Kidney (tissue), 14 donors: ENCODE measurements around the gene FHIP2A. TPM values are rescaled to one million over a fixed set of nuclear protein-coding genes. Genes with fewer than 3 reads are reported as not detected.

ENCODE experiments used
- DNase-seq, 5 donors: peaks; one replicate each; pipeline ENCODE4 v3.0.0-alpha.2; 2013 to 2020
- FAIRE-seq: peaks from 2 replicates; lab custom pipeline; 2012; peaks lifted over from hg19 to GRCh38; lab: Jason Lieb, UNC
- H3K27ac ChIP-seq, 2 donors: one replicate each; pipeline ENCODE4 v1.7.0; 2013; ENCODE audit warnings: low read depth in 2 of 2, low read length in 2 of 2, inconsistent platforms in 1 of 2
- H3K27me3 ChIP-seq: one replicate; pipeline ENCODE4 v1.7.1; 2013; ENCODE audit warnings: low read length, inconsistent platforms; ENCODE audit not compliant: control insufficient read depth, insufficient read depth
- H3K36me3 ChIP-seq, 3 donors: one replicate each; pipeline versions ENCODE4 v1.7.0 to v1.7.1; 2013; ENCODE audit warnings: low read length in 3 of 3, control low read depth in 1 of 3, inconsistent platforms in 1 of 3; ENCODE audit not compliant: insufficient read depth in 3 of 3, control insufficient read depth in 2 of 3
- H3K4me1 ChIP-seq, 3 donors: one replicate each; pipeline versions ENCODE4 v1.7.0 to v1.7.1; 2013; ENCODE audit warnings: low read length in 3 of 3, inconsistent platforms in 1 of 3, low read depth in 1 of 3; ENCODE audit not compliant: control insufficient read depth in 2 of 3, insufficient read depth in 2 of 3
- H3K4me3 ChIP-seq, 3 donors: one replicate each; pipeline versions ENCODE4 v1.7.0 to v1.8.1; 2013; ENCODE audit warnings: low read length in 3 of 3, control low read depth in 1 of 3, inconsistent platforms in 1 of 3
- H3K9ac ChIP-seq, 3 donors: one replicate each; pipeline versions ENCODE4 v1.7.0 to v1.7.1; 2013; ENCODE audit warnings: low read length in 3 of 3, control low read depth in 1 of 3, inconsistent platforms in 1 of 3
- H3K9me3 ChIP-seq, 3 donors: one replicate each; pipeline versions ENCODE4 v1.7.0 to v1.7.1; 2013; ENCODE audit warnings: low read length in 3 of 3, control low read depth in 1 of 3, inconsistent platforms in 1 of 3; ENCODE audit not compliant: control insufficient read depth in 2 of 3, insufficient read depth in 1 of 3
- intact Hi-C: fragments of 100-400 bp; cut with DNase I; formaldehyde crosslinking; loops from one replicate; pipeline ENCODE4 v1.11.1; 2022
- polyA plus RNA-seq: library from polyadenylated mRNA; stranded (reverse); fragments of 350-450 nt; fragmentation: Illumina TruSeq; extraction: RNeasy Lipid Tissue Mini Kit (QIAGEN cat#74804); gene quantifications from one replicate; pipeline ENCODE4 v1.2.3, GENCODE V29; 2014; ENCODE audit warnings: low read depth, low replicate concordance; ENCODE audit not compliant: insufficient read depth
- total RNA-seq: library from RNA; stranded (reverse); fragmentation: NEBNext Ultra II Directional; extraction: Animal tissue kit (Norgen Biotek cat#: 25700); gene quantifications from one replicate; pipeline ENCODE4 v1.2.1, GENCODE V29; 2021
- TF ChIP-seq, protein P1 (sequence below): IDR thresholded peaks from 3 replicates; pipeline ENCODE4 v1.5.1; 2012; ENCODE audit warnings: mild to moderate bottlenecking, moderate library complexity, borderline replicate concordance; ENCODE audit not compliant: insufficient read depth; ENCODE audit errors: extremely low read depth
- donor health status: control.
- donor health status: control.
- donor health status: control.
- donor health status: control.
- donor health status: control.
- donor health status: DM: yes; HTN: yes; CAD: no.
- donor health status: Normal renal cell carcinoma (clear cell type).

The FHIP2A gene
- total and polyA plus RNA-seq, 2 donors from 2014 or later: 5.2 to 26.2 TPM

DNA sequence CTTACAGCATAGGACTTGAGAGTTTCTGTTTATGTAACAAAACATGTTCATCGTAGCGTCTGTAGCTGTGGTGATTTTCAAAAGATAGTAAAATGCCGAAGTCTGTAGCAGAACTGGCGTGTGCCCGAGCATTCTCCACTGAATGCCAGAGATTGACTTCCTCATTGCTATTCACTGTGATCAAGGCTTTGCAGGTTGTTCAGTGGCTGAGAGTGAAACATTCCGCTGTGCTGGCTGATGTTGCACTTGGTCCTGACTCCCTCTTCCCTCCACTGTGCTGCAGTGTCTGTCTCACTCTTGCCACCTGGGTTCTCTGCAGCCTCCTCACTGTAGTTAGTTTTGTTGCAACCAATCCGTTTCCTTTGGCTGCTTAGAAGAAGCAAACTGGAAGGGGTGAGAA, 37.6 kb downstream of the FHIP2A start:
- no peaks in the 10 kb centered on the region for H3K4me1 ChIP-seq
- FAIRE-seq: no peak
- H3K27ac ChIP-seq: no peak overlapping the region
- TF ChIP-seq, protein P1, sequence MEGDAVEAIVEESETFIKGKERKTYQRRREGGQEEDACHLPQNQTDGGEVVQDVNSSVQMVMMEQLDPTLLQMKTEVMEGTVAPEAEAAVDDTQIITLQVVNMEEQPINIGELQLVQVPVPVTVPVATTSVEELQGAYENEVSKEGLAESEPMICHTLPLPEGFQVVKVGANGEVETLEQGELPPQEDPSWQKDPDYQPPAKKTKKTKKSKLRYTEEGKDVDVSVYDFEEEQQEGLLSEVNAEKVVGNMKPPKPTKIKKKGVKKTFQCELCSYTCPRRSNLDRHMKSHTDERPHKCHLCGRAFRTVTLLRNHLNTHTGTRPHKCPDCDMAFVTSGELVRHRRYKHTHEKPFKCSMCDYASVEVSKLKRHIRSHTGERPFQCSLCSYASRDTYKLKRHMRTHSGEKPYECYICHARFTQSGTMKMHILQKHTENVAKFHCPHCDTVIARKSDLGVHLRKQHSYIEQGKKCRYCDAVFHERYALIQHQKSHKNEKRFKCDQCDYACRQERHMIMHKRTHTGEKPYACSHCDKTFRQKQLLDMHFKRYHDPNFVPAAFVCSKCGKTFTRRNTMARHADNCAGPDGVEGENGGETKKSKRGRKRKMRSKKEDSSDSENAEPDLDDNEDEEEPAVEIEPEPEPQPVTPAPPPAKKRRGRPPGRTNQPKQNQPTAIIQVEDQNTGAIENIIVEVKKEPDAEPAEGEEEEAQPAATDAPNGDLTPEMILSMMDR: no peak
- H3K4me3 ChIP-seq: no peak overlapping the region
- H3K9me3 ChIP-seq: no peaks in the 10 kb centered on the region
- no peak for DNase-seq
- intact Hi-C loops: no loop called here
- H3K9ac ChIP-seq: no peak overlapping the region
- H3K27me3 ChIP-seq: no peaks in the 10 kb centered on the region
- peaks cover 10 to 29% (median 21%) of the 10 kb centered on the region in 3 donors for H3K36me3 ChIP-seq

DNA sequence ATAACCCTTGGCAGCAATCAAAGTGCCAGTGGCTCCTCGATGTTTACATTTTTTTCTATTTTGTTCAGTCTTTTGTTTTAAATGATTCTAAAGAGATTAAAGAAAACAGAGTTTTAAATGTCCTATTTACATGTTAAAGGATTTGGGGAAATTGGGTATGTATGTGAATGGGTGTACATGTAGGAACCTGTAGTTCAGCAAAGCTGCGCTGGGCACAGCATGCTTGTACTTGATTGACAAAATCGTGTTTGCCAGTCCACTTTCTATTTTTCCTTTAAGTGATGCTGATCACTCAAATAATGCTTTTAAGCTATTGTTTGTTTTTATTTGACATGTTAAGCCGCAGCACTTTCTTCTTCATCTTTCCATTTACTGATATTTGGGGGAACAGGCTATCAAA, 40.9 kb downstream of the FHIP2A start:
- TF ChIP-seq, protein P1: no peak
- DNase-seq: no peak
- intact Hi-C loops: no loop called here
- no peak overlapping the region for H3K4me3 ChIP-seq
- no peaks in the 10 kb centered on the region for H3K4me1 ChIP-seq
- no peak overlapping the region for H3K27ac ChIP-seq
- no peaks in the 10 kb centered on the region for H3K9me3 ChIP-seq
- no peaks in the 10 kb centered on the region for H3K27me3 ChIP-seq
- FAIRE-seq: no peak
- H3K9ac ChIP-seq: no peak overlapping the region
- H3K36me3 ChIP-seq: peaks cover 6 to 23% (median 16%) of the 10 kb centered on the region in 3 donors

DNA sequence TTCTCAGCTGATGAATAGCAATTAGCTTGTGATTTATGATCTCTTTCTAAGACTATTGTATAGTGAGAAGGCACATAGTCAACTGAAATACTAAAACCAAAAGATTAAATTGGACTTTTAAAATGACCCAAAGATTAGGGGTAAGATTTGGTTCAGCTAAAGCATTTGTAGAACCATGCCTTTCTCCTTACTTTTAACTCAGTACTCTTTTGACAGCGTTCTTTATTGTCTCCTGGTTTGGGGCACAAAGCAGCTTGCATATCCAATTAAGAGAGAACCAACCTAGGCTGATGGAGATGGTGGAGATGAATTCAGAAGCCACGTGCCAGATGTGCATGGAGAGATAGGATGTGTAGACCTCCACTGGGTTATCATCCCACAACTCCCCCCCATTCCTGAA, 45.8 kb downstream of the FHIP2A start:
- DNase-seq (no peak), FAIRE-seq (no peak)
- Histone ChIP-seq H3K27me3 (no peaks in the 10 kb centered on the region), H3K4me3 (no peak overlapping the region), H3K9ac (no peak overlapping the region), H3K4me1 (no peaks in the 10 kb centered on the region), H3K36me3 (peaks cover 6 to 14% (median 11%) of the 10 kb centered on the region in 3 donors), H3K9me3 (no peaks in the 10 kb centered on the region), H3K27ac (no peak overlapping the region)
- TF ChIP-seq, protein P1: no peak
- intact Hi-C loops: no loop called here
